ENCODE data around the gene AVEN.

DNA sequence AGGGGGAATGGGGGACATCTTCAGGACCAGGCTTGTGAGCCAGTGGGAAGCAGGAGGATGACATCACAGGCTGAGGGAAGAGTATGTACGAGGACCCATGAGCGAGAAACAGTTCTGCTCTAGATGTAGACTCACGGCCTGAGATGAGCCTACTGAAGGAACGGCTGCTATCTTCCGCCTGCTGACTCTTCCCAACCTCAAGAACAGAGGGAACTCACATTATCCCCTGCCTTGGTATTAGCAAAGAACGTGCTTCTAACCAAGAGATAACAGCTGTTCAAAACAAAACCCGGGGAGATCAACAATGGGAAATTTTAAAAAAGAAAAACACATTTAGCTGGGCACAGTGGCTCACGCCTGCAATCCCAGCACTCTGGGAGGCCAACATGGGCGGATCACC is 25.3 kb downstream of the AVEN start:
- no peak for TF ChIP-seq POLR2A (IDR thresholded peaks at IDR 0.05)
- TF ChIP-seq, protein P1, sequence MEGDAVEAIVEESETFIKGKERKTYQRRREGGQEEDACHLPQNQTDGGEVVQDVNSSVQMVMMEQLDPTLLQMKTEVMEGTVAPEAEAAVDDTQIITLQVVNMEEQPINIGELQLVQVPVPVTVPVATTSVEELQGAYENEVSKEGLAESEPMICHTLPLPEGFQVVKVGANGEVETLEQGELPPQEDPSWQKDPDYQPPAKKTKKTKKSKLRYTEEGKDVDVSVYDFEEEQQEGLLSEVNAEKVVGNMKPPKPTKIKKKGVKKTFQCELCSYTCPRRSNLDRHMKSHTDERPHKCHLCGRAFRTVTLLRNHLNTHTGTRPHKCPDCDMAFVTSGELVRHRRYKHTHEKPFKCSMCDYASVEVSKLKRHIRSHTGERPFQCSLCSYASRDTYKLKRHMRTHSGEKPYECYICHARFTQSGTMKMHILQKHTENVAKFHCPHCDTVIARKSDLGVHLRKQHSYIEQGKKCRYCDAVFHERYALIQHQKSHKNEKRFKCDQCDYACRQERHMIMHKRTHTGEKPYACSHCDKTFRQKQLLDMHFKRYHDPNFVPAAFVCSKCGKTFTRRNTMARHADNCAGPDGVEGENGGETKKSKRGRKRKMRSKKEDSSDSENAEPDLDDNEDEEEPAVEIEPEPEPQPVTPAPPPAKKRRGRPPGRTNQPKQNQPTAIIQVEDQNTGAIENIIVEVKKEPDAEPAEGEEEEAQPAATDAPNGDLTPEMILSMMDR (IDR thresholded peaks at IDR 0.05) = no peak
